ENCODE measurements around the gene STAB2.
"Not testable (repeated sequence)": the region's sequence is repeated elsewhere in the genome, so short reads cannot be mapped to it uniquely, and the experiment has no call there.

Gene STAB2

GRCh38 chr12:103653568-103654173 lies 66.6 kb downstream of the STAB2 start:
- not testable (repeated sequence) for DNase-seq

GRCh38 chr12:103654816-103655215 lies 67.7 kb downstream of the STAB2 start:
- no peak for DNase-seq

GRCh38 chr12:103656291-103656690 lies 69.2 kb downstream of the STAB2 start:
- DNase-seq = no peak

- no peak for DNase-seq
These were observed 70.3 kb downstream of the STAB2 start for GRCh38 chr12:103657331-103657730.

GRCh38 chr12:103664626-103665025 lies 77.6 kb downstream of the STAB2 start:
- DNase-seq = no peak

GRCh38 chr12:103665971-103666370 lies 78.9 kb downstream of the STAB2 start:
- DNase-seq = no peak

GRCh38 chr12:103667125-103667524 lies 80.1 kb downstream of the STAB2 start:
- DNase-seq = no peak

- DNase-seq = no peak
These were observed 81.4 kb downstream of the STAB2 start for GRCh38 chr12:103668520-103668919.

GRCh38 chr12:103671367-103671766 lies 84.3 kb downstream of the STAB2 start:
- DNase-seq = no peak

- peak; percentile 41 to 69 for DNase-seq
These were observed 85.5 kb downstream of the STAB2 start for GRCh38 chr12:103672401-103673119.

GRCh38 chr12:103673487-103673886 lies 86.4 kb downstream of the STAB2 start:
- no peak for DNase-seq

GRCh38 chr12:103673891-103674375 lies 86.9 kb downstream of the STAB2 start:
- no peak for DNase-seq

- no peak for DNase-seq
These were observed 89.8 kb downstream of the STAB2 start for GRCh38 chr12:103676893-103677292.

- peak in 1 of 2 experiments; percentile 19 for DNase-seq
These were observed 90.3 kb downstream of the STAB2 start for GRCh38 chr12:103677341-103677740.

- no peak for DNase-seq
These were observed 90.8 kb downstream of the STAB2 start for GRCh38 chr12:103677905-103678304.

GRCh38 chr12:103679421-103680170 lies 92.5 kb downstream of the STAB2 start:
- no peak for DNase-seq

- no peak for DNase-seq
These were observed 93.6 kb downstream of the STAB2 start for GRCh38 chr12:103680591-103681141.

- no peak for DNase-seq
These were observed 99.0 kb downstream of the STAB2 start for GRCh38 chr12:103686026-103686425.

GRCh38 chr12:103687253-103687652 lies 100.2 kb downstream of the STAB2 start:
- DNase-seq = no peak

GRCh38 chr12:103688376-103689063 lies 101.4 kb downstream of the STAB2 start:
- DNase-seq = no peak

GRCh38 chr12:103690426-103690825 lies 103.4 kb downstream of the STAB2 start:
- DNase-seq = no peak

- DNase-seq = no peak
These were observed 104.0 kb downstream of the STAB2 start for GRCh38 chr12:103691063-103691462.

- no peak for DNase-seq
These were observed 109.0 kb downstream of the STAB2 start for GRCh38 chr12:103696101-103696500.

All from NCI-H526 (cell line).